Thyroid gland (tissue), 4 donors: ENCODE data around the gene SMURF2.

Experiments
- CTCF ChIP-seq, 6 experiments: fragments of 200-600 bp in 3 of 6; fragments of 450-650 bp in 3 of 6; sonication (generic) in 3 of 6; IDR thresholded peaks; one replicate each; pipeline ENCODE4 v1.5.1; 2016 to 2019; ENCODE audit warnings: antibody characterized with exemption in 6 of 6, mild to moderate bottlenecking in 2 of 6, inconsistent platforms in 1 of 6, moderate library complexity in 1 of 6
- POLR2A ChIP-seq, 2 donors: fragments of 450-650 bp; IDR thresholded peaks; one replicate each; pipeline ENCODE4 v1.6.1; 2017; ENCODE audit warnings: antibody characterized with exemption in 2 of 2, mild to moderate bottlenecking in 2 of 2, moderate library complexity in 1 of 2

DNA sequence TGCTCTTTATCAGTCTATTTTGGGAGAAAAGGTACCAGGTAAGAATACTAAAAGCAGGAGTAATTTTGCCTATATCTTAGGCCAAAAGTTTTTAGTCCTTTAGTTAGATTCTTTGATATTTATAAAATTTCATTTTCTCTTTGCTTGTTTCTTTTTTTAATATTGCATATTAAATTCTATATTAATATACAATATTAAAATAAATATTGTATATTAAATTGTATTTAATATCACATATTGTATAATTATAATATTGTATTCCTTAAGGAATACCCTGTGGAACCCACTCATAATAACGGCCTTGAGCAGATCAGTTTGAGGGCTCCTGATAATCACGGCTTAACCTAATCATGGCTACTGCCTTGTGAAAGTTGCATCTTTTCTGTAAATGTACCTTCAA is 153.4 kb downstream of the SMURF2 start:
- TF ChIP-seq CTCF (IDR thresholded peaks at IDR 0.05) = no peak
- TF ChIP-seq POLR2A (IDR thresholded peaks at IDR 0.05) = no peak
